ENCODE data around the gene PARD3B. TPM values are rescaled to one million over a fixed set of nuclear protein-coding genes. Genes with fewer than 3 reads are reported as not detected.

PARD3B gene
- total RNA-seq, 1 donor from 2014 or later, result 23.8 TPM

- ATAC-seq (no peak), DNase-seq (no peak)
- Histone ChIP-seq H3K27me3 (ENCODE audit: low read depth) (no peaks in the 10 kb centered on the region), H3K36me3 (no peaks in the 10 kb centered on the region), H3K4me1 (no peaks in the 10 kb centered on the region), H3K9me3 (no peaks in the 10 kb centered on the region), H3K4me3 (no peak overlapping the region), H3K27ac (no peak overlapping the region)
- intact Hi-C loops (cut with DNase I), result no loop called here
- TF ChIP-seq CTCF (IDR thresholded peaks at IDR 0.05), result no peak
These were observed 83.8 kb downstream of the PARD3B start for GRCh38 chr2:204628926-204629712.

GRCh38 chr2:204632410-204632809 lies 87.1 kb downstream of the PARD3B start:
- H3K4me3 ChIP-seq, result no peak overlapping the region
- no peak for TF ChIP-seq CTCF (IDR thresholded peaks at IDR 0.05)
- H3K4me1 ChIP-seq, result no peaks in the 10 kb centered on the region
- no peaks in the 10 kb centered on the region for H3K27me3 ChIP-seq (ENCODE audit: low read depth)
- DNase-seq (no peak), ATAC-seq (no peak)
- H3K27ac ChIP-seq, result no peak overlapping the region
- intact Hi-C loops (cut with DNase I), result no loop called here
- H3K9me3 ChIP-seq, result no peaks in the 10 kb centered on the region
- no peaks in the 10 kb centered on the region for H3K36me3 ChIP-seq

GRCh38 chr2:204634564-204634963 lies 89.3 kb downstream of the PARD3B start:
- intact Hi-C loops (cut with DNase I), result no loop called here
- Histone ChIP-seq H3K36me3 (no peaks in the 10 kb centered on the region), H3K4me3 (no peak overlapping the region), H3K27ac (no peak overlapping the region), H3K9me3 (no peaks in the 10 kb centered on the region), H3K27me3 (ENCODE audit: low read depth) (no peaks in the 10 kb centered on the region), H3K4me1 (no peaks in the 10 kb centered on the region)
- DNase-seq, result no peak
- no peak for TF ChIP-seq CTCF (IDR thresholded peaks at IDR 0.05)
- ATAC-seq, result no peak

- ATAC-seq (no peak), DNase-seq (no peak)
- Histone ChIP-seq H3K27ac (no peak overlapping the region), H3K9me3 (no peaks in the 10 kb centered on the region), H3K36me3 (no peaks in the 10 kb centered on the region), H3K4me3 (no peak overlapping the region), H3K27me3 (ENCODE audit: low read depth) (no peaks in the 10 kb centered on the region), H3K4me1 (no peaks in the 10 kb centered on the region)
- intact Hi-C loops (cut with DNase I), result no loop called here
- TF ChIP-seq CTCF (IDR thresholded peaks at IDR 0.05), result no peak
These were observed 90.2 kb downstream of the PARD3B start for GRCh38 chr2:204635478-204635877.

GRCh38 chr2:204638471-204639194 lies 93.4 kb downstream of the PARD3B start:
- no peaks in the 10 kb centered on the region for H3K27me3 ChIP-seq (ENCODE audit: low read depth)
- TF ChIP-seq CTCF (IDR thresholded peaks at IDR 0.05), result no peak
- no peak overlapping the region for H3K27ac ChIP-seq
- DNase-seq (no peak), ATAC-seq (no peak)
- intact Hi-C loops (cut with DNase I), result no loop called here
- H3K4me1 ChIP-seq, result no peaks in the 10 kb centered on the region
- no peaks in the 10 kb centered on the region for H3K9me3 ChIP-seq
- H3K36me3 ChIP-seq, result no peaks in the 10 kb centered on the region
- H3K4me3 ChIP-seq, result no peak overlapping the region

Measured in lower lobe of right lung (tissue), 2 donors.